Measurements from ENCODE around the gene TSHZ2. TPM values are rescaled to one million over a fixed set of nuclear protein-coding genes. Genes with fewer than 3 reads are reported as not detected.

TSHZ2 gene
- total RNA-seq, 1 experiment from 2014 or later = 0.07 TPM

- no peak overlapping the region for H3K4ac ChIP-seq (ENCODE audit: low read depth, low read length)
- no peak overlapping the region for H3K4me2 ChIP-seq (ENCODE audit: insufficient read depth, insufficient read length, low read length)
- no peak overlapping the region for H2BK20ac ChIP-seq (ENCODE audit: low read depth, low read length, poor library complexity, severe bottlenecking)
- H2BK120ac ChIP-seq (ENCODE audit: low read depth, low read length, poor library complexity, severe bottlenecking) = no peak overlapping the region
- no peak for TF ChIP-seq CTCF (conservative IDR thresholded peaks at IDR 0.05)
- Mint-ChIP-seq H3K27ac (no peak overlapping the region), H3K4me3 (no peak overlapping the region), H3K4me1 (no peaks in the 10 kb centered on the region), H3K36me3 (ENCODE audit: insufficient read depth in 1 of 3, low read depth in 3 of 3) (no peaks in the 10 kb centered on the region), H3K9me3 (no peaks in the 10 kb centered on the region), H3K27me3 (ENCODE audit: low read depth) (no peaks in the 10 kb centered on the region; the same call in 1 of the 2 replicates)
- H4K8ac ChIP-seq (replicated peaks; ENCODE audit: insufficient read length, low read depth, low read length) = no peak overlapping the region
- no peak overlapping the region for H3K9ac ChIP-seq (ENCODE audit: extremely low read depth, insufficient read length, low read length)
- no peak overlapping the region for H3K23ac ChIP-seq (ENCODE audit: insufficient read length, low read depth, low read length)
- H3K27me3 ChIP-seq (ENCODE audit: insufficient read depth, low read length) = no peaks in the 10 kb centered on the region
- no peak overlapping the region for H3T11ph ChIP-seq (ENCODE audit: low read length)
- no peaks in the 10 kb centered on the region for H3K79me1 ChIP-seq (ENCODE audit: insufficient read depth, low read depth, low read length, poor library complexity, severe bottlenecking)
- H3K14ac ChIP-seq (ENCODE audit: insufficient read depth, low read length) = no peak overlapping the region
- no peak overlapping the region for H2BK5ac ChIP-seq (ENCODE audit: insufficient read length, low read length)
- no peaks in the 10 kb centered on the region for H3K4me1 ChIP-seq (ENCODE audit: insufficient read depth, low read length)
- H4K5ac ChIP-seq (ENCODE audit: insufficient read length, low read depth, low read length) = no peak overlapping the region
- H3K79me2 ChIP-seq (ENCODE audit: insufficient read depth, low read length) = no peaks in the 10 kb centered on the region
- H2AFZ ChIP-seq (ENCODE audit: low read length) = no peak overlapping the region
- no peaks in the 10 kb centered on the region for H3K9me3 ChIP-seq (ENCODE audit: control insufficient read depth, low read depth, low read length)
- no peaks in the 10 kb centered on the region for H3K23me2 ChIP-seq (ENCODE audit: insufficient read length, low read depth, low read length, poor library complexity, severe bottlenecking)
- no peaks in the 10 kb centered on the region for H4K20me1 ChIP-seq (ENCODE audit: control insufficient read depth, insufficient read depth, insufficient read length)
- no peak overlapping the region for H4K91ac ChIP-seq (ENCODE audit: insufficient read length, low read depth, low read length)
- no peak for DNase-seq
- no peak overlapping the region for H2BK15ac ChIP-seq (ENCODE audit: low read depth, low read length)
- H3K27ac ChIP-seq (ENCODE audit: insufficient read length, low read depth, low read length) = no peak overlapping the region
- no peak overlapping the region for H3K56ac ChIP-seq (ENCODE audit: insufficient read length, low read depth, low read length)
- H2AK5ac ChIP-seq (ENCODE audit: insufficient read length, low read length) = no peak overlapping the region
- no peak overlapping the region for H3K18ac ChIP-seq (ENCODE audit: insufficient read length, low read depth, low read length)
- WGBS (ENCODE audit: extremely low coverage, insufficient read length, low lambda C conversion rate) = no CpG with 5 or more reads among the region's 13 CpGs
- H2BK12ac ChIP-seq (ENCODE audit: insufficient read length, low read depth, low read length) = no peak overlapping the region
Measured at GRCh38 chr20:53524589-53525312, 552.6 kb downstream of the TSHZ2 start.

Measured in H9 (cell line).